Skin of body (tissue), 2 donors: ENCODE data around the gene HOXC13. TPM values are rescaled to one million over a fixed set of nuclear protein-coding genes. Genes with fewer than 3 reads are reported as not detected.

Experiments used
- DNase-seq: peaks from one replicate; lab custom pipeline; 2025; lab: John Stamatoyannopoulos, UW
- total RNA-seq: library from RNA; depleted of rRNA; stranded (reverse); fragments of >200 nt; gene quantifications from one replicate; pipeline ENCODE4 v1.2.3, GENCODE V29; 2014

The HOXC13 gene
- total RNA-seq, 1 donor from 2014 or later = 5.8 TPM

- DNase-seq = no peak
These were observed 43.3 kb downstream of the HOXC13 start for GRCh38 chr12:53981634-53982565.

- DNase-seq = no peak
These were observed 44.3 kb downstream of the HOXC13 start for GRCh38 chr12:53982648-53983567.

GRCh38 chr12:53983568-53983949 is 44.9 kb downstream of the HOXC13 start:
- no peak for DNase-seq

- DNase-seq = no peak
These were observed 45.4 kb downstream of the HOXC13 start for GRCh38 chr12:53983950-53984572.

GRCh38 chr12:53984901-53985691 is 46.5 kb downstream of the HOXC13 start, which contains the start of gene HOXC10:
TSS of gene HOXC10 (plus strand) at chr12:53985146. CDS start at chr12:53985260, 114 bp downstream.
- DNase-seq = peak; percentile 100

GRCh38 chr12:53985692-53985993 is 47.0 kb downstream of the HOXC13 start:
- no peak for DNase-seq

GRCh38 chr12:53985994-53986685 is 47.5 kb downstream of the HOXC13 start:
- no peak for DNase-seq

- no peak for DNase-seq
These were observed 48.3 kb downstream of the HOXC13 start for GRCh38 chr12:53986686-53987483.

GRCh38 chr12:53987787-53988230 is 49.2 kb downstream of the HOXC13 start:
- no peak for DNase-seq

- DNase-seq = no peak
These were observed 50.1 kb downstream of the HOXC13 start for GRCh38 chr12:53988541-53989226.

GRCh38 chr12:53989227-53990113 is 50.8 kb downstream of the HOXC13 start:
- DNase-seq = peak; percentile 84

- DNase-seq = no peak
These were observed 51.9 kb downstream of the HOXC13 start for GRCh38 chr12:53990311-53991076.

- no peak for DNase-seq
These were observed 52.4 kb downstream of the HOXC13 start for GRCh38 chr12:53991077-53991460.

- DNase-seq = no peak
These were observed 53.8 kb downstream of the HOXC13 start for GRCh38 chr12:53992377-53992889.

- no peak for DNase-seq
These were observed 54.8 kb downstream of the HOXC13 start for GRCh38 chr12:53993162-53994008.

GRCh38 chr12:53994009-53994263 is 55.3 kb downstream of the HOXC13 start:
- DNase-seq = no peak
